C4-2B (cell line): ENCODE results near the gene COMT.

Experiments
- CTCF ChIP-seq: fragments of 450-650 bp; conservative IDR thresholded peaks from 2 replicates; pipeline ENCODE4 v1.5.1; 2017; ENCODE audit warnings: mild to moderate bottlenecking
- ZFX ChIP-seq: fragments of 450-650 bp; IDR thresholded peaks from 2 replicates; pipeline ENCODE4 v1.6.1; 2017

- TF ChIP-seq CTCF = no peak
- no peak for TF ChIP-seq ZFX
Measured at GRCh38 chr22:19904935-19905334, 36.6 kb upstream of the COMT start.
